Right lobe of liver (tissue), 4 donors: ENCODE results near the gene SLC12A9.

Source experiments
- POLR2A ChIP-seq: fragments of 450-650 bp; IDR thresholded peaks from one replicate; pipeline ENCODE4 v1.6.1; 2017; ENCODE audit warnings: antibody characterized with exemption, mild to moderate bottlenecking
- TF ChIP-seq, protein P1 (sequence below), 4 donors: fragments of 200-600 bp in 3 of 4; fragments of 450-650 bp in 1 of 4; IDR thresholded peaks; one replicate each; pipeline versions ENCODE4 v1.5.1 to v1.8.0; 2016 to 2022; ENCODE audit warnings: antibody characterized with exemption in 4 of 4, mild to moderate bottlenecking in 2 of 4
- donor health status: DM: no; HTN: no; CAD: no.
- donor health status: DM: no; HTN: no; CAD: no.
- donor health status: DM: no; HTN: yes; CAD: no.

DNA sequence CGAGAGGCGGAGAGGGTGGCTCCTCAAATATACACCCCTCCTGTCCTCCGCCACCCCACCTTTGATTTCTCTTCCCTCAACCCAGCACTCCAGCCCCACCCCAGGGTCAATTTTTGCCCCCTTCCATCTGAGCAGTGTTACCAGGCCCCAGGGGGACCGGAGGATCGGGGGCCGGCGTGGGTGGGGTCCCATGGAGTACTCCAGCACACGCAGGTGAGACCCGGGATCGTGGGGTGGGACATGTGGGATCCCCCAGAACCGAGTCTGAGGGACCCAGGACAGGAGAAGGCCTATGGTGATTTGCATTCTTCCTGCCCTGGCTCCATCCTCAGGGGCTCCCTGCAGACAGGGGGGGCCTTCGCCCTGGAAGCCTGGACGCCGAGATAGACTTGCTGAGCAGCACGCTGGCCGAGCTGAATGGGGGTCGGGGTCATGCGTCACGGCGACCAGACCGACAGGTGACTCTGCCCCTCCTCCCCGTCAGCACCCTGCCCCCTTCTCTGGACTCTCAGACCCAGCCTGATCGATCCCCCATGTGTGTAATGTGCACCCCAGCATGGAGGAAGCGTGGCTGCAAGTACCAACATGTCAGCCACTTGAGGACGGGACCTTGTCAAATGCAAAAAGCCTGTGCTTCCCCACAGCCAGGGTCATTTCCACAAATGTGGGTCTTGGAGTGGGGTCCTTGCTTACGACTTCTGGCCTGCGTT lies 15.4 kb downstream of the SLC12A9 start:
- peak; percentile 42 for TF ChIP-seq POLR2A
- TF ChIP-seq, protein P1, sequence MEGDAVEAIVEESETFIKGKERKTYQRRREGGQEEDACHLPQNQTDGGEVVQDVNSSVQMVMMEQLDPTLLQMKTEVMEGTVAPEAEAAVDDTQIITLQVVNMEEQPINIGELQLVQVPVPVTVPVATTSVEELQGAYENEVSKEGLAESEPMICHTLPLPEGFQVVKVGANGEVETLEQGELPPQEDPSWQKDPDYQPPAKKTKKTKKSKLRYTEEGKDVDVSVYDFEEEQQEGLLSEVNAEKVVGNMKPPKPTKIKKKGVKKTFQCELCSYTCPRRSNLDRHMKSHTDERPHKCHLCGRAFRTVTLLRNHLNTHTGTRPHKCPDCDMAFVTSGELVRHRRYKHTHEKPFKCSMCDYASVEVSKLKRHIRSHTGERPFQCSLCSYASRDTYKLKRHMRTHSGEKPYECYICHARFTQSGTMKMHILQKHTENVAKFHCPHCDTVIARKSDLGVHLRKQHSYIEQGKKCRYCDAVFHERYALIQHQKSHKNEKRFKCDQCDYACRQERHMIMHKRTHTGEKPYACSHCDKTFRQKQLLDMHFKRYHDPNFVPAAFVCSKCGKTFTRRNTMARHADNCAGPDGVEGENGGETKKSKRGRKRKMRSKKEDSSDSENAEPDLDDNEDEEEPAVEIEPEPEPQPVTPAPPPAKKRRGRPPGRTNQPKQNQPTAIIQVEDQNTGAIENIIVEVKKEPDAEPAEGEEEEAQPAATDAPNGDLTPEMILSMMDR (IDR thresholded peaks at IDR 0.05): no peak
